ENCODE data around the gene GNAL. TPM values are rescaled to one million over a fixed set of nuclear protein-coding genes. Genes with fewer than 3 reads are reported as not detected.

GNAL gene
- total and polyA plus RNA-seq, 2 of the 4 experiments (the other 2 are of a cell fraction), result 0.15 to 0.36 TPM

- DNase-seq (no peak), ATAC-seq (ENCODE audit: low read depth) (no peak)
- ChIA-PET CTCF (no interaction called here), POLR2A (ENCODE audit: unreplicated experiment) (no interaction called here)
- H3K4me2 ChIP-seq (ENCODE audit: low read depth, low read length), result no peak overlapping the region
- no peak overlapping the region for H3K23ac ChIP-seq (ENCODE audit: low read depth, low read length)
- H3K79me1 ChIP-seq (ENCODE audit: low read depth in 1 of 2, low read length in 2 of 2), result no peaks in the 10 kb centered on the region
- H3K27ac ChIP-seq (ENCODE audit: insufficient read depth, low read length), result no peak overlapping the region
- H3K18ac ChIP-seq (ENCODE audit: low read depth, low read length), result no peak overlapping the region
- H2AK5ac ChIP-seq (ENCODE audit: low read depth, low read length), result no peak overlapping the region
- H4K8ac ChIP-seq (ENCODE audit: low read depth in 2 of 2, low read length in 2 of 2), result no peak overlapping the region
- H2BK20ac ChIP-seq (ENCODE audit: low read depth, low read length), result no peak overlapping the region
- dilution Hi-C loops (cut with HindIII; ENCODE audit: low sequenced_read_pairs, unreplicated experiment), result no loop called here
- H3K4me3 ChIP-seq (ENCODE audit: insufficient read depth, low read depth, low read length), result no peak overlapping the region
- H2AK9ac ChIP-seq (replicated peaks; ENCODE audit: low read depth, low read length, poor library complexity), result no peak overlapping the region
- H3K9me1 ChIP-seq (ENCODE audit: insufficient read depth, low read length), result no peaks in the 10 kb centered on the region
- in situ Hi-C loops (cut with MboI; ENCODE audit: low sequenced_read_pairs), result no loop called here
- WGBS, 2 experiments (ENCODE audit: extremely low coverage in 2 of 2, insufficient read length in 1 of 2), result 5% methylated on average over 57 of the region's 81 CpGs; no CpG with 5 or more reads in 1 of the 2 experiments
- BruUV-seq (replicated peaks), result no TSS peak
- TF ChIP-seq CHD1 (IDR thresholded peaks at IDR 0.05; ENCODE audit: low read depth, low read length) (no peak), BHLHE40 (IDR thresholded peaks at IDR 0.05; ENCODE audit: low read depth, low read length) (no peak), CEBPB (IDR thresholded peaks at IDR 0.05; ENCODE audit: low read depth, low read length) (no peak), MAFK (IDR thresholded peaks at IDR 0.05; ENCODE audit: low read depth, low read length) (no peak), NFE2L2 (IDR thresholded peaks at IDR 0.05; ENCODE audit: low read depth, low read length) (no peak), MAZ (IDR thresholded peaks at IDR 0.05; ENCODE audit: borderline replicate concordance, low read depth, low read length) (no peak), POLR2A (IDR thresholded peaks at IDR 0.05; ENCODE audit: low read depth, low read length) (no peak), RCOR1 (IDR thresholded peaks at IDR 0.05; ENCODE audit: insufficient replicate concordance, low read length) (no peak), SMC3 (IDR thresholded peaks at IDR 0.05; ENCODE audit: low read depth, low read length) (no peak), RFX5 (IDR thresholded peaks at IDR 0.05; ENCODE audit: low read depth, low read length) (no peak), RAD21 (IDR thresholded peaks at IDR 0.05; ENCODE audit: low read length) (no peak), FOS (IDR thresholded peaks at IDR 0.05; ENCODE audit: low read depth, low read length) (no peak), MXI1 (IDR thresholded peaks at IDR 0.05; ENCODE audit: borderline replicate concordance, low read depth, low read length) (no peak), ELK1 (IDR thresholded peaks at IDR 0.05; ENCODE audit: borderline replicate concordance, low read depth, low read length) (no peak)
- TF ChIP-seq, protein P1, sequence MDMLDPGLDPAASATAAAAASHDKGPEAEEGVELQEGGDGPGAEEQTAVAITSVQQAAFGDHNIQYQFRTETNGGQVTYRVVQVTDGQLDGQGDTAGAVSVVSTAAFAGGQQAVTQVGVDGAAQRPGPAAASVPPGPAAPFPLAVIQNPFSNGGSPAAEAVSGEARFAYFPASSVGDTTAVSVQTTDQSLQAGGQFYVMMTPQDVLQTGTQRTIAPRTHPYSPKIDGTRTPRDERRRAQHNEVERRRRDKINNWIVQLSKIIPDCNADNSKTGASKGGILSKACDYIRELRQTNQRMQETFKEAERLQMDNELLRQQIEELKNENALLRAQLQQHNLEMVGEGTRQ (IDR thresholded peaks at IDR 0.05; ENCODE audit: low read depth, low read length), result no peak
- TF ChIP-seq, protein P2, sequence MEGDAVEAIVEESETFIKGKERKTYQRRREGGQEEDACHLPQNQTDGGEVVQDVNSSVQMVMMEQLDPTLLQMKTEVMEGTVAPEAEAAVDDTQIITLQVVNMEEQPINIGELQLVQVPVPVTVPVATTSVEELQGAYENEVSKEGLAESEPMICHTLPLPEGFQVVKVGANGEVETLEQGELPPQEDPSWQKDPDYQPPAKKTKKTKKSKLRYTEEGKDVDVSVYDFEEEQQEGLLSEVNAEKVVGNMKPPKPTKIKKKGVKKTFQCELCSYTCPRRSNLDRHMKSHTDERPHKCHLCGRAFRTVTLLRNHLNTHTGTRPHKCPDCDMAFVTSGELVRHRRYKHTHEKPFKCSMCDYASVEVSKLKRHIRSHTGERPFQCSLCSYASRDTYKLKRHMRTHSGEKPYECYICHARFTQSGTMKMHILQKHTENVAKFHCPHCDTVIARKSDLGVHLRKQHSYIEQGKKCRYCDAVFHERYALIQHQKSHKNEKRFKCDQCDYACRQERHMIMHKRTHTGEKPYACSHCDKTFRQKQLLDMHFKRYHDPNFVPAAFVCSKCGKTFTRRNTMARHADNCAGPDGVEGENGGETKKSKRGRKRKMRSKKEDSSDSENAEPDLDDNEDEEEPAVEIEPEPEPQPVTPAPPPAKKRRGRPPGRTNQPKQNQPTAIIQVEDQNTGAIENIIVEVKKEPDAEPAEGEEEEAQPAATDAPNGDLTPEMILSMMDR (conservative IDR thresholded peaks at IDR 0.05; ENCODE audit: low read depth, low read length), result no peak
- H4K20me1 ChIP-seq (ENCODE audit: insufficient read depth, low read length), result no peaks in the 10 kb centered on the region
- no peak overlapping the region for H2BK120ac ChIP-seq (ENCODE audit: low read depth, low read length)
- no peak overlapping the region for H3K9ac ChIP-seq (ENCODE audit: low read depth, low read length)
- H2AFZ ChIP-seq (replicated peaks; ENCODE audit: low read length, poor library complexity), result peak overlapping the region; percentile 19
- H4K91ac ChIP-seq (ENCODE audit: insufficient read depth, low read depth, low read length), result no peak overlapping the region
- no peak overlapping the region for H4K5ac ChIP-seq (ENCODE audit: low read depth, low read length)
- H2BK5ac ChIP-seq (ENCODE audit: low read depth, low read length, poor library complexity, severe bottlenecking), result no peak overlapping the region
- no peaks in the 10 kb centered on the region; the same call in 1 of the 2 replicates for H3K9me3 ChIP-seq (ENCODE audit: control insufficient read depth, insufficient read depth, low read length)
- no peak overlapping the region for H3K56ac ChIP-seq (ENCODE audit: extremely low read depth, insufficient read depth, low read length)
- intact Hi-C loops (cut with micrococcal nuclease), result no loop called here
- no peaks in the 10 kb centered on the region for H3K4me1 ChIP-seq (ENCODE audit: control insufficient read depth, insufficient read depth, low read length)
- no peak overlapping the region for H3K14ac ChIP-seq (replicated peaks; ENCODE audit: low read depth, low read length)
- no peak overlapping the region for H3K4ac ChIP-seq (ENCODE audit: low read depth, low read length)
- peaks cover 59% of the 10 kb centered on the region for H3K27me3 ChIP-seq (ENCODE audit: control insufficient read depth, insufficient read depth, low read length)
- no peaks in the 10 kb centered on the region for H3K36me3 ChIP-seq (ENCODE audit: control insufficient read depth, insufficient read depth, low read length)
- no peak overlapping the region for H2BK15ac ChIP-seq (ENCODE audit: low read depth, low read length)
Measured at GRCh38 chr18:11751341-11752115, 62.5 kb downstream of the GNAL start.
